ENCODE results near the gene GEMIN5. TPM values are rescaled to one million over a fixed set of nuclear protein-coding genes. Genes with fewer than 3 reads are reported as not detected.
A peak's percentile ranks its signal among the peaks of the same experiment; 100 is the strongest.

The GEMIN5 gene
- polyA plus RNA-seq, 3 donors = 2.0 to 3.8 (median 2.2) TPM

- H3K9ac ChIP-seq (ENCODE audit: insufficient read depth, low read length, poor library complexity, severe bottlenecking) = no peak overlapping the region
- no peaks in the 10 kb centered on the region for H3K27me3 ChIP-seq (ENCODE audit: control insufficient read depth in 2 of 2, insufficient read depth in 2 of 2, low read length in 2 of 2)
- no peak for DNase-seq
- no peak for TF ChIP-seq CTCF (IDR thresholded peaks at IDR 0.05)
- Mint-ChIP-seq H3K9me3 (no peaks in the 10 kb centered on the region), H3K36me3 (peaks cover 80 to 96% of the 10 kb centered on the region in 2 donors), H3K27me3 (ENCODE audit: low read depth in 3 of 3) (no peaks in the 10 kb centered on the region), H3K27ac (peak overlapping the region in 2 of 7 donors; percentile 40 to 51), H3K4me1 (no peaks in the 10 kb centered on the region), H3K4me3 (no peak overlapping the region)
- no peak overlapping the region for H3K4me2 ChIP-seq (replicated peaks; ENCODE audit: extremely low read depth, low read length, poor library complexity, severe bottlenecking)
- peaks cover 52 to 96% of the 10 kb centered on the region in 2 donors for H3K36me3 ChIP-seq (replicated peaks in 1 of 2; ENCODE audit: control insufficient read depth in 1 of 2, insufficient read depth in 2 of 2, low read length in 2 of 2)
- H4K20me1 ChIP-seq (ENCODE audit: insufficient read depth, low read length) = no peaks in the 10 kb centered on the region
- no peaks in the 10 kb centered on the region for H3K79me2 ChIP-seq (ENCODE audit: insufficient read depth, low read length)
- H3K27ac ChIP-seq (ENCODE audit: low read depth in 1 of 2, low read length in 2 of 2) = no peak overlapping the region
- intact Hi-C loops (cut with micrococcal nuclease) = no loop called here
- H3K9me3 ChIP-seq (replicated peaks in 1 of 2; ENCODE audit: control insufficient read depth in 1 of 2, insufficient read depth in 1 of 2, low read length in 2 of 2) = no peaks in the 10 kb centered on the region
- WGBS (ENCODE audit: insufficient coverage) = 93% methylated on average over 6 of the region's 14 CpGs
- H2AFZ ChIP-seq (ENCODE audit: insufficient read depth, low read depth, low read length, poor library complexity, severe bottlenecking) = no peak overlapping the region
- no peaks in the 10 kb centered on the region for H3K4me1 ChIP-seq (ENCODE audit: control insufficient read depth in 1 of 2, insufficient read depth in 2 of 2, low read length in 2 of 2)
- H3K4me3 ChIP-seq (replicated peaks in 1 of 3; ENCODE audit: low read depth in 2 of 3, low read length in 3 of 3) = no peak overlapping the region
These were observed 42.1 kb downstream of the GEMIN5 start for GRCh38 chr5:154895606-154896561.

GRCh38 chr5:154893381-154893780, 44.6 kb downstream of the GEMIN5 start:
- Histone ChIP-seq H3K36me3 (replicated peaks in 1 of 2; ENCODE audit: control insufficient read depth in 1 of 2, insufficient read depth in 2 of 2, low read length in 2 of 2) (peaks cover 56 to 94% of the 10 kb centered on the region in 2 donors), H3K79me2 (ENCODE audit: insufficient read depth, low read length) (no peaks in the 10 kb centered on the region), H2AFZ (ENCODE audit: insufficient read depth, low read depth, low read length, poor library complexity, severe bottlenecking) (no peak overlapping the region), H3K27me3 (ENCODE audit: control insufficient read depth in 2 of 2, insufficient read depth in 2 of 2, low read length in 2 of 2) (no peaks in the 10 kb centered on the region), H3K4me2 (replicated peaks; ENCODE audit: extremely low read depth, low read length, poor library complexity, severe bottlenecking) (no peak overlapping the region), H3K9ac (ENCODE audit: insufficient read depth, low read length, poor library complexity, severe bottlenecking) (no peak overlapping the region), H3K9me3 (replicated peaks in 1 of 2; ENCODE audit: control insufficient read depth in 1 of 2, insufficient read depth in 1 of 2, low read length in 2 of 2) (peaks cover 0 to 1% of the 10 kb centered on the region in 2 donors), H3K4me1 (ENCODE audit: control insufficient read depth in 1 of 2, insufficient read depth in 2 of 2, low read length in 2 of 2) (no peaks in the 10 kb centered on the region), H3K27ac (ENCODE audit: low read depth in 1 of 2, low read length in 2 of 2) (no peak overlapping the region), H3K4me3 (replicated peaks in 1 of 3; ENCODE audit: low read depth in 2 of 3, low read length in 3 of 3) (no peak overlapping the region), H4K20me1 (ENCODE audit: insufficient read depth, low read length) (no peaks in the 10 kb centered on the region)
- H3K36me3 Mint-ChIP-seq = peaks cover 82 to 98% of the 10 kb centered on the region in 2 donors
- TF ChIP-seq CTCF (IDR thresholded peaks at IDR 0.05) = no peak
- no peak overlapping the region for H3K4me3 Mint-ChIP-seq
- peaks cover 0 to 6% (median 4%) of the 10 kb centered on the region in 7 donors for H3K9me3 Mint-ChIP-seq
- intact Hi-C loops (cut with micrococcal nuclease) = no loop called here
- DNase-seq = no peak
- H3K27me3 Mint-ChIP-seq (ENCODE audit: low read depth in 3 of 3) = no peaks in the 10 kb centered on the region
- no peaks in the 10 kb centered on the region for H3K4me1 Mint-ChIP-seq
- H3K27ac Mint-ChIP-seq = peak overlapping the region in 2 of 7 donors; percentile 17 to 44
- WGBS (ENCODE audit: insufficient coverage) = no CpG with 5 or more reads among the region's 5 CpGs

All from CD14-positive monocyte (primary cell).